HG02763 (cell line): Measurements from ENCODE around the gene VPS8.

Source experiments
- ATAC-seq: cut with Tn5 transposase; IDR thresholded peaks from one replicate; pipeline ENCODE4 v1.9.1; 2021; ENCODE audit warnings: mild to moderate bottlenecking, moderate library complexity; ENCODE audit not compliant: unreplicated experiment

The VPS8 gene

DNA sequence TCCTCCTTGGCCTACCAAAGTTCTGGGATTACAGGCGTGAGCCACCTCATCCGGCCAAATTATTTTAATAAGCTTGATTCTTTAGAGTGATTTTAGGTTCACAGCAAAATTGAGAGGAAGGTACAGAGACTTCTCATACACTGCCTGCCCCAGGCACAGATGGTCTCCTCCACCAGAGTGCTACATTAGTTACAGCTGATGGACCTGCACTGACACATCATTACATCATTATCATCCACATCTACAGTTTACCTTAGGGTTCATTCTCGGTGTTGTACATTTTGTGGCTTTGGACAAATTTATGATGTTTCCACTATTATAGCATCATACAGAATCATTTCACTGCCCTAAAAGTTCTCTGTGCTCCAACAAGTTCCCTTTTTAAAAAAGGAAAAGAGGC, 4.4 kb upstream of the VPS8 start:
- no peak for ATAC-seq

DNA sequence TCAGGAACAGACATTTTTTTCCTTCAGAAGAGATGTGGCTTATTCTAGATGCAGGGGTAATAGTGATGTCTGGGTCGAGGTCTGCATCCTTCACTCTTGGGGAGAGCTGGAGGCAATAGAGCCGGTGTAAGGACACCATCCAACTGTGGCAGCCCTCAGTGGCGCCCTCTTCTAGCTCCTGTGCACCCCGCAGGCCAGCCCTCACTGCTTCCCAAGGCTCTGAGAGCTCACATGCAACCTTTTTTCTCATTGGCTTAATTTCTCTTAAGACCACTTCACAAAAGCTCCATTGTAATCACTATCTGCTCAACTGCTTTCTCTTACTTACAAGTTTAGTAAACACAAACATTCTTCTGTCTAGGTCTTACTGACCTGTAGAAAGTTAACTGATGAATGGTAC, 3.9 kb upstream of the VPS8 start:
- ATAC-seq = no peak

DNA sequence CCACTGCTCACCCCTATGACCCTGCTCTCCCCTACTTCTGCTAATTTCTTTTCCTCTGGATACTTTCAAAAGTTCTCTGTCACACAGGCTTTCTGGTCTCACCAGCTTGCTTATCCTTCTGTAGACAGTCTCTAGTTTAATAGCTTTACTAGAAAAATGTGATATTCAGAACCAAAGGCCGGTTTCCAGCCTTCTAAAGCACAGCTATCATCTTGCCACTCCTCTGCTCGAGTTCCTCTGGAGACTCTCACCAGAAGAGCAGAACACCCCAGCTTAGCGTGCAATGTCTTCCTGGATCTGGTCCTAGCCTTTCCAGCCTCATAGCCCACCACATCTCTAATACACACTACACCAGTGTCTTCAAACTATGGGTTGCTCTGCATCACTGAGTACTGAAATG, 1.8 kb upstream of the VPS8 start:
- ATAC-seq = no peak

DNA sequence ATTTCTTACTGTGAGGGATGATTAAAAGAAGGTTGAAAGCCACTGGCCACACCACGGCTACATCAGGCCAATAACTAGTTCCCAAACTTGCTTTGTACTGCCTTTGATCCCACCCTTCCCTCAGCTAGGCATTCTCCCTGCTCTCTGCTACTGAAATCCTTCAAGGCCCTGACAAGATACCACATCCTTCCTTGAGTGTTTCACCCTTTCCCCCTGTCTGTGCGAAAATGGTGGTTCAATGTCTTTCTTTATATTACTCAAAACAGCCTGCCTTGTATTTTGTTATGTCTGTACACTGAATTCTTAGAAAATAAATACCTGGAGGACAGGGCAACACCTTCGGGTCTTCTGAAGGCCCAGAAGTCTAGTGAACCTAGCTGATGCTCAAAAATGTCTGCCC, 932 bp upstream of the VPS8 start:
- no peak for ATAC-seq

DNA sequence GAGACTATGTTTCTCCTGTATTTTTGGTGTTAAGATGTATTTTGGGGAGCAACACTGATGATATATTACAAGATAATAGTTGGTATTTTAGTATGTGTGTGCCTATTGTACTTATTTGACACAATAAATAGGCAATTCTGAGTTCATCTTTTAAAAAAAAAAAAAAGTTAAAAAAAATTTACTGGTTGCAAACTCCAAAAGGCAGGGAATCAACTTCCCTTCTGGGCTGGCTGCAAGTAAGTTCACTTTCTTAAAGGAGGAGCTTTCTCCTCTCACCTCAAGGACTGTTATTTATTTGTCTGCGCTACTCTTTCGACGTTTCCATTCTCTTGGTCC, 335 bp upstream of the VPS8 start:
- ATAC-seq = no peak

DNA sequence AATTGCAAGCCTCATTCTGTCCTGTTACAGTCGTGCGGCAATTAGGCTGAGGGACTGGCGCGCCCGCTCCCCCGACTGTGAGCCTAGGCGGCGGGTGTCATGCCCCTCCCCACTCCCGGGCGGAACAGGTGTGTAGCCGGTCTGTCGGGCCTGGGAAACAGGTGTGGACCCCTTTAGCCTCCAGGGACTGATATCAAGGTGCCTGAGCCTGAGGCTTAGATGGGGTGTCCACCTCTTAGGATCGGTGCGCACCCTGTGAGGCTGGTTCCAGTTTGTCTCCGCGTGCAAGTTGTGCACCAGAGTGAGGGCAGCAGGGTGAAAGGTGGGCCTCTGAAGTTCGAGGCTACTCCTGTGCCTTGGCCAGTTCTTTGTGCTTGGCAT, 686 bp downstream of the VPS8 start:
- ATAC-seq = peak; percentile 8

DNA sequence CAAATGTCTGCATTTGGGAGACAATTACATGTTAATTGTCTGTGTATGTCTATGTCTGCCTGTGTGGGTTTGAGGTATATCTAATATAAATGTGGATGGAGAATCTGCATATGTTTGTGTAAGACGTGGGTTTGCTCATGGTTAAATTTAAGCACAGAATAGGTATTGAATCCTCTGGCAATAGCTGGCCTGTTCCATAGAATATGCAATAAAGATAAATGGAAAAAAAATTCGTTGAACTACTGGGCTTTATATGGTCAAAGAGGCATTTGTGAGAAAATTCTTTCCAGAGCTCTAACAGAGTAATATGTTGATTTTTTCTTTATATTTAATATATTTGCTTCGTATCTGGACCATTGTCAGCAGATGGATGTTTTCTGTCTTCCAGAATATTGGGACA, 1.4 kb downstream of the VPS8 start:
- ATAC-seq = no peak

DNA sequence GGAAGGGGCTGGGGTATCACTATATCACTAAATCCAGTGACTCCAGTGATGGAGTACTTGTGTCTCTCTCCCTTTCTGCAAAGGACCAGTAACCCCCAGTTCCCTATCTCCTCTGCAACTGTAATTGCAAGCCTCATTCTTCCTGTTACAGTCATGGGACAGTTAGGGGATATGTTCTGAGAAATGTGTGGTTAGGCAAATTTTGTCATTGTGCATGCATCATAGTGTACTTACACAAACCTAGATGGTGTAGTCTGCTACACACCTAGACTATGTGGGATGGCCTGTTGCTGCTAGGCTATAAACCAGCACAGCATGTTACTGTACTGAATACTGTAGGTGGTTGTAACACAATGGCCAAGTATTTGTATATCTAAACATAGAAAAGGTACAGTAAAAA, 2.2 kb downstream of the VPS8 start:
- ATAC-seq = no peak

DNA sequence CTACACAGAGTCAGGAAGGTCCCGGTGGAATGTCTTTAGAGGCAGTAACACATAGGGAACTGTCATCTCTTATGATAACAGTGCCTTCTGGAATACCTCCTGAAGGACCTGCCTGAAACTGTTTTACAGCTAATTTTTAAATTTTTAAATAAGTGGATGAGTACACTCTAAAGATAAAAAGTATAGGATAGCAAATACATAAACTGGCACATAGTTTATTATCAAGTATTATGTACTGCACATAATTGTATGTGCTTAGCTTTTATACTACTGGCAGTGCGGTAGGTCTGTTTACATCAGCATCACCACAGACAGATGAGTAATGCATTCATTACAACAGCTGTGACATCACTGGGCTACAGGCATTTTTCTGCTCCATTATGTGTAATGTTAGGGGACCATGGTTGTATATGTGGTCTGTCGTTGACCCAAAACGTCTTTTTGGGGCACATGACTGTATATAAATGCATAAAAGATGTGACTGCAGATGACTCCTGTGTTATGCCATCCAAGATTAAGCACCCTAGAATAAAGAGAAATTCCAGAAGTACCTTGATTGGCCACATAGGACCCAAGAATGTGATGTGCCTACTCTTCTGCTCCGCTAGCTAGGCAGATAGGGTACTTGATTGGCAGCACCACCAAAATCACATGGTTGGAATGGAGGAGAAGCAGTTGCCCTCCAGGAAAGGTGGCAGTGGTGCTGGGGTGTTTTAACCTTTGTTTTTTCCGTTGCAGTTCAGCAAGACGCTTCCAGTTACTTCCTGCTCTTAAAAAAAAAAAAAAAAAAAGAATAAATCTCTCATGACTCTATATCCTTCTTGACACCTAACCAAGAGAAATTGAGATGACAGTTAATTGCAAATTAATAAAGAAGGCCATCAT, 3.3 kb downstream of the VPS8 start:
- no peak for ATAC-seq

DNA sequence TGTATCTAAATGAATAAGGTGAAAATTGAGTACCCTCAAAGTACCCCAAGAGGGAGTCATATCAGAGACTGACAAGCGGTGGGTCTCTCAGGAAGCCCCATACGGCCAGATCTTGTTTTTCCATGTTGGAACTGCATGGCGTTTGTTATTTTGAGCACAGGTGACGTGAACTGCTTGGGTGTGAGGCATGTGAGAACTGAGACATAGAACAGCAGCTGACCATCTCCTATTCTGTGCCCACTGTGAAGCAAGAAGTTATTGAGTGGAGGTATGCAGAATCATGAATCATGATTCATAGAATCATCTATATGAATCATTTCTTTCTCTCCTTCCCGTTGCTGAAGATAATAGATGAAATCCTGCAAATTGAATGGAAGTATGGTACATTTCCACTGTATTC, 4.6 kb downstream of the VPS8 start:
- ATAC-seq = no peak

DNA sequence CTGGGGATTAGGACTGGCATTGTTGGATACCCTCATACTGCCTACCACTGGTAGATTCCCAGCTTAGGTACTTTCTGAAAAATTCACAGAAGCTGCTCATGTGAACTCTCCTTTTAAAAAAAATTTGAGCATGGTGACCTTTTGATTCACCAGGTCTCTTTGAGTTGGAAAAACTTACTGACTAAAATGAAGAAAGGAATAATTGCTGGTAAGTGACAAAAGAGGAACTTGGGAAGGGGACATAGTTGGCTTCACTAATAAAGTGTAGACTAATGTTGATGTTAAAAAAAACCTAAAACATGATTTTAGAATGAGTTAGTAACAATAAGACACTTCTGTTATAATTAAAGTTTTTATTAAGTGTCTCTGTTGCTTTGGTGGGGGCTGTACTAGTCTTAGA, 8.6 kb downstream of the VPS8 start:
- no peak for ATAC-seq

DNA sequence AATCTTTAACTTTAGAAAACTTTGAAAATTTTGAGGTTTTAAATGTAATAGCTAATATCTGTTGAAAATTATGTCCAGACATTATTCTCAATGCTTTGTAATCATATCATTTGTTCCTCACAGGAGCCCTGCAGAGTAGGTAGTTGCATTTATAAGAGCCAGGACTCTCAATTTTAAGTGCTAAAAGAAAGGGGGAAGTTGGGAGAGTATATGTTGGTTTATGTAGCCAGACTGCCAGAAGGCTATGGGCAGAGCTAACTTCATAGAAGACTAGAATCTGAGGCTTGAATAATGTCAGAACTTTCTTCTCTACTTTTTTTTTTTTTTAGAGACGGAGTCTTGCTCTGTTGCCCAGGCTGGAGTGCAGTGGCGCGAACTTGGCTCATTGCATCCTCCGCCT, 9.1 kb downstream of the VPS8 start:
- no peak for ATAC-seq

DNA sequence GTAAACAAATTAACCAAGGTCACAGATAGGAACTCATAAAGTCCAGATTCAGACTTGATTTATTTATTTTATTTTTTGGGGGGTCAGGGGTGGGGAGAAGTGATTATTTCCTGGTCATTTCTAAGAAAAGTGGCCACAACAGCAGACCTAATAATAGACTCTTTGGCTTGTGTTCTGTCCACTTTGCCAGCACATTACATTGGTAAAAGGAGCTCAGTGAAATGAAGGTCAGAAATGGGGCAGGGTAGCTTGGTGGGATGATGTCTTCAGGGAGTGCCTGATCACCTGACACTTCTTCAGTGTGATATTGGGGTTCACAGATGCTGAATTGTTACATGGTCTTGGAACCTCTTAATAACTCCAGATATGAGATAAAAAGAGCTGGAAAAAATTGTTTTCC, 10.1 kb downstream of the VPS8 start:
- ATAC-seq = no peak

DNA sequence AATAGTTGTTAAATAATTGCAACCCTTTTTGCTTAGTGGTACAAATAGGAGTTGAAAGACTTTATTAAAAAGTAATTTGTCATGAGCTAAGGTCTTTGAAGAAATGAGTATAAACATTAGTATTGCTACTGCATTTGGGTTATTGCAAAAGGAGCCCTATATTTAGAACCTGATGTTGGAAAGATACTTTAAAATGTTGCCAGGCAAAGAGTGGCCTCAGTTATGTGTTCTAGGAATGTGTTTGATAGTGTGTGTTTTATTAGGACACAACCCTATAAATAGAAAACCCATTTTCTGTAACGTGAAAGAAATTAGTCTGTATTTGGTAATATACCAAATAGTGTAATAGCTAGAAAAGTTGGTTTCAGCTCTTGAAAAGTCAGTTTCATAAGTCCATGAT, 10.7 kb downstream of the VPS8 start:
- ATAC-seq = no peak

DNA sequence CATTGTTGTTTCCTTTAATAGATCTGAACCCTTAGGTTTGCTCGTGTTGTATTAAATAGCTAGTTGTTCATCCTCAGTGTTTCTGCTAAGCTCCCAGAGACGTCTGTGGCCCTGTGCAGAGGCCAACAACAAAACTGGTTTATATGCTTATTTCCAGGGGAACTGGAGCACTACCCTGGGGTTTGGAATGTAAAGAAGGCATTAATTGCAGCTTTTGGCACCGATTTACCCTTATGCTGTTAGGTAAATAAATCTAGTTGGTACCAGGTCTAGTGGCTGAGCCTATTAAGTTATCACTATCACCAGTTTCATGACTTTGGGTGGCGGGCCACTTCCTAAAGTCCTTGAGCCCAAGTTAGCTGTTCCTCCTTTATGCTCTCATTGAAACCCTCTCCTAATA, 12.0 kb downstream of the VPS8 start:
- no peak for ATAC-seq

DNA sequence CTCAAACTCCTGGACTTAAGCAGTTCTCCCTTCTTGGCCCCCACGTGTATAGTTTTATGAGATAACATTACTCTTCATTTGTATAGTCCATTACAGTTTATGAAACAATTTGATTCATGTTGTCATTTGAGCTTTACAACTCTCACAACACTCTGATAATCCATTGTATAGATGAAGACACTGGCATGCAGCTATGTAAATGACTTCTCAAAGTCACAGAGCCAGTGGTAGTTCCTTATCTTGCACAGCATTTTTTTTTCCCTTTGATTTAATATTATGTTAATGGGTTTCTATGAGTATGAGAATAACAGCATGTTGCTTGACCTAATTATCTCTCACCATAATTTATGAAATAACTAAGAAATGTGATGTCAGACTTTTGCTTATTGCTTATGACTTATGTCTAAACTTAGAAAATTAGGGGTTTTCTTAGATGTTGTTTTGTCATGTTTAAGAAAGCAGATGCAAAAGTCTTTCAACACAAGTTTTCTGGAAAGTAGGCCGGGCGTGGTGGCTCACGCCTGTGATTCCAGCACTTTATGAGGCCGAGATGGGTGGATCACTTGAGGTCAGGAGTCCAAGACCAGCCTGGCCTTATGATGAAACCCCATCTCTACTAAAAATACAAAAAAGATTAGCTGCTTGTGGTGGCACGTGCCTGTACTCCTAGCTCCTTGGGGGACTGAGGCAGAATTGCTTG, 13.3 kb downstream of the VPS8 start:
- no peak for ATAC-seq

DNA sequence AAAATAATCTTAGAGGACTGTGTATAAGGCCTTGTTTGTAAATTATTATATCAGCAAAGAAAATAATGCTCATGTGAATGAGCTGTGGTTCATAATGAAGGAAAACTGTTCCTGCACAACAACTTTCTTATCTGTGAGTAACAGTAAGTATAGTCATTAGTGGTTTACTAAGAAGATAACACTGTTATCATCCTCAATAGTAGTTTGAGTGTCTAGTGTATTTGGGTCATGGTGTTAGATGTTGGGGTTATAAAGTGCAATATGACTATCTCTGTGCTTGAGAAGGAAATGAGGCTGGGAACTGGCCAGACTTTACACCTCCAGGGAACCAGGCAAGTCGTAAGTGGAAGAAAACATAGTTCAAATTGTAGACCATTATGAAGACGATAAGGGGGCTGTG, 15.6 kb downstream of the VPS8 start:
- no peak for ATAC-seq

DNA sequence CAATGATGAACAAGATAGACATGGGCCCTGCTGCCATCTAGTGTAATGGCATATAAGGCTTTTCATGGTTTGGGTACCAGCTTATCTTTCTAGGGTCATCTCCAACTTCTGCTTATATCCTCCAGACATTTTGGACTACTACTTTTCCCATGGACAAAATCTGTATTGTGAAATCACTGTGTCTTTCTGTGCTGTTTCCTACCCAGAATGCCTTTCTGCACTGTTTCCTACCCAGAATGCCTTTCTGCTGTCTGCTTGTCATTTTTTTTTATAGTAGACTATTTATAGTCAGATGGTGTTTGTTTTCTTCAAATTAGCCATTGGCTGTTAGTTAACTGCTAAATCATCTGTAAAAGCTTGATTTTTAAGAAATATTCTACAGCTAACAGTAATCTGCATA, 20.1 kb downstream of the VPS8 start:
- ATAC-seq = no peak

DNA sequence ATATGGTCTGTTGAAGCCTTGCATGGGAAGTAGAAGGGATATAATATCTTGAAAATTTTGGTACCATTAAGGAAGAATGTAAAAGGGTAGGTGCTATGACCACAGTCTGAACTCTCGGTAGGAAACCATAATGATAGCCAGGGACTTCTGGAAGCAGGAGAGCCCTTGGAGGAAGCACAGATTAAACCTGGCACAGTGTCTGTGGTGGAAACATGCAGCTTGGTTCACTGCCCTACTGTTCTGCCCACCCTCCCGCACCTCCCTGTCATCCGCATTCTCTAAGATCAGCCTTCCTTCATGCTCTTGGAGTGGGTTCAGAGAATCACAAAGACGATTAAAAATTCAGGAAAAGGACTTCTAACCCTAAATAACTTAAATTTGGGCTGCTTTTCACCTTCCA, 20.9 kb downstream of the VPS8 start:
- ATAC-seq = no peak

DNA sequence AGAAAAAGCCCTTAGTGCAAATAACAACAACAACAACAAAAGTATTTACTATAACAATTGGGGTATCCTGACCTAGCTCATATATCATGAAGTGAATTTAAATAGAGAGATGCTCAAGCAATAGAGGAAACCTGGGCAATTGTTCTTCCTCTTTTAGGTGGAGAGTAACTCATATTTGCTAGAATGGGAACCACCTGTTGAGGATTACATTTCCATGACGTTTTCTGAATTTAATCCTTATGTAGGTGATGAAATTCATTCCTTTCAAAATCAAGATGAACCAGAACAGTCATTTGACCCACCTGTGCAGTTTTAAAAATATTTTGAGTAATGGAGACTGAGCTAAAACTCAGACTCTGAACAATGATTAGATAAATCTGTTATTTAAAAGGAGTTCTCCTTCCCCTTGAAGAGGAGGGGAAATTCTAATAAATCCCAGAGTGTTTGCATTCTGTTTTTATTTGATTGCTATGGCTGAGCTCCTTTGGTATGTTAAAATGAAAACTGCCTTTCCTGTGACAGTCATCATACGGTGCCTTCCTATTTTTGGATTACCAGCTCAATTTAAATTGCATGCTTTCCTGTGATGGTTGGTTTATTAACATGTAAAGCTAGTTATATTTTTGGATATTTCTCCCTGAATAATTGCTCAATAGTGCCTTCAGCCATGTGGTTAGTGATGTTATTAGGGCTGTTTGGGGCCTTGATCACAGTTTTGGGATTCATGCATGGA, 24.3 kb downstream of the VPS8 start:
- ATAC-seq = no peak

DNA sequence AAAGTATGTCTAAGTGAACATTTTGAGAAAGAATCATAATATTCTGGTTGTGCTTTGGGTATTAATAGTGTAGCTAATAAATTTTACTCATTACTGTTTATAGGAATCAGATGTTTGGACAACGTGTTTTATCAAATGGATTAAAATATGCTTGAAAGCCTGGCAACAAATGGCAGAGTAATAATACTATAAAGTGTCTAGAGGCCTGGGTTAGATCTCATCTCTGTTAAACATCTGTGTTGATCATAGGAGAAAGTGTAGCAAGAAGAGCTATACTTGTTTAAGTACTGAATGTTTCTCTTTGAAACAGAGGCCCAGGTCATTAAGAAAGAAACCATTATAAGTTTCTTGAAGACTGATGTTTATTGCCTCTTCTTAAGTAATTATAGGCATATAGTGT, 30.5 kb downstream of the VPS8 start:
- ATAC-seq = no peak

DNA sequence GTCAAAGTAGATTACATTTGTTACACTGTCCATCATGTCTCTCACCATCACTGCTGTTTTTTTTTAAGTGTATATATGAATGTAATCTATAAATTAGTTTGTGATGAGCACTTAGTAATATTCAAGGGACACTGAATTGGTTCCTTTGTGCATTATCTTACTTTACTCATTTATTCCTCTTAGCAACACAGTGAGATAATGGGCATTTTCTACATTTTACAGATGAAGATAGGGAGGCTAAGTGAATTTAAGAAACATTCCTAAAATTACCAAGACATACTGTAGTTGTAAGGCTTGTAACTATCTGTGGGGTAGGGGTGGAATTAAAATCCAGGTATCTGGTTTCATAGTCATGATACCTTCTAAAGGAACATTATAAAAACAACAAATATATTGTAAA, 33.9 kb downstream of the VPS8 start:
- ATAC-seq = no peak
